ENCODE data around the gene NRCAM. TPM values are rescaled to one million over a fixed set of nuclear protein-coding genes. Genes with fewer than 3 reads are reported as not detected.

Gene NRCAM
- total RNA-seq, 1 donor = 1.3 TPM

DNA sequence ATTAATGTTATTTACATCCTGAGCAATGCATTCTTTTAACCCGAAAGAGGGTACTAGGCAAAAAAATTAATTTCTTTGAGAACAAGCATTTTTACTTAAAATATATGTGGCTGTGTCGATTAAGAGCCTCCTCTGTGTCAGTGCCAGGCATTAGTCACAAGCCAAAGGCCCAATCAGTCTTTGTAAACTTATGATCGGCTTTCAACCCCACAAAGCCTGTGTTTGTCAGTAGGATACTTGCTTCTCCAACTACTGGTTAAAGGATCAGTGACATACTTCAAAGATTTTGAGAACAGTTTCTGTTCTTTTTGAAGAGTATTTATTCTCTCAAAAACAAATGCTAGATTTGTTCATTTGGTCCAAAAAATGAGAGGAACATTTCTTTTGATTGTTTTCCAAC lies 159.3 kb downstream of the NRCAM start:
- no peak for DNase-seq (ENCODE audit: low read depth)
- H3K4me3 ChIP-seq (ENCODE audit: low read depth, low read length) = no peak overlapping the region
- TF ChIP-seq, protein P1, sequence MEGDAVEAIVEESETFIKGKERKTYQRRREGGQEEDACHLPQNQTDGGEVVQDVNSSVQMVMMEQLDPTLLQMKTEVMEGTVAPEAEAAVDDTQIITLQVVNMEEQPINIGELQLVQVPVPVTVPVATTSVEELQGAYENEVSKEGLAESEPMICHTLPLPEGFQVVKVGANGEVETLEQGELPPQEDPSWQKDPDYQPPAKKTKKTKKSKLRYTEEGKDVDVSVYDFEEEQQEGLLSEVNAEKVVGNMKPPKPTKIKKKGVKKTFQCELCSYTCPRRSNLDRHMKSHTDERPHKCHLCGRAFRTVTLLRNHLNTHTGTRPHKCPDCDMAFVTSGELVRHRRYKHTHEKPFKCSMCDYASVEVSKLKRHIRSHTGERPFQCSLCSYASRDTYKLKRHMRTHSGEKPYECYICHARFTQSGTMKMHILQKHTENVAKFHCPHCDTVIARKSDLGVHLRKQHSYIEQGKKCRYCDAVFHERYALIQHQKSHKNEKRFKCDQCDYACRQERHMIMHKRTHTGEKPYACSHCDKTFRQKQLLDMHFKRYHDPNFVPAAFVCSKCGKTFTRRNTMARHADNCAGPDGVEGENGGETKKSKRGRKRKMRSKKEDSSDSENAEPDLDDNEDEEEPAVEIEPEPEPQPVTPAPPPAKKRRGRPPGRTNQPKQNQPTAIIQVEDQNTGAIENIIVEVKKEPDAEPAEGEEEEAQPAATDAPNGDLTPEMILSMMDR (IDR thresholded peaks at IDR 0.05; ENCODE audit: insufficient read depth, low read depth, low read length) = no peak

GRCh38 chr7:108294595-108294994 lies 161.6 kb downstream of the NRCAM start:
- DNase-seq (ENCODE audit: low read depth) = no peak
- no peak overlapping the region for H3K4me3 ChIP-seq (ENCODE audit: low read depth, low read length)
- TF ChIP-seq, protein P1 (IDR thresholded peaks at IDR 0.05; ENCODE audit: insufficient read depth, low read depth, low read length) = no peak

DNA sequence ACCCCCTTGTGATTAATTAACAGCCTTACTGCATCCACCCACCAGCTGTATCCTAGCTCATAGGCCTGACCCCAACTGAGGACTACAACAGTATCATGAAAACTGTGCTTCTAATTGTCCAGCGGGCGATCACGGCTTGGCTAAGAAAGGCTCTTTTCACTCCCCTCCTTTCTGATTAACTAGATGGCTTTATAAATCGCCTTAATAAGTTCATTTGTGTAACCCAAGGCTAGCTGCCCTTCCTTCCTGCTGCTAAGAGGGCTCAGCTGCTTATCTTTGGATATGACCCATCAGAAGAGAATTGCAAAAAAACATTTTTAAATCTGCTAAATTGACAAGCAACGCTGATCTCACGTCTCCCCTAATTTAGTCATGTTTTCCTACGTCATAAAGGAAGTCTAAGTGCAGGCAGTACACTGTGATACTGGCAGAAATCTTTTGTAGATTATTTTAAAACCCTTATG lies 163.1 kb downstream of the NRCAM start:
- DNase-seq (ENCODE audit: low read depth) = no peak
- no peak overlapping the region for H3K4me3 ChIP-seq (ENCODE audit: low read depth, low read length)
- TF ChIP-seq, protein P1 (IDR thresholded peaks at IDR 0.05; ENCODE audit: insufficient read depth, low read depth, low read length) = no peak

DNA sequence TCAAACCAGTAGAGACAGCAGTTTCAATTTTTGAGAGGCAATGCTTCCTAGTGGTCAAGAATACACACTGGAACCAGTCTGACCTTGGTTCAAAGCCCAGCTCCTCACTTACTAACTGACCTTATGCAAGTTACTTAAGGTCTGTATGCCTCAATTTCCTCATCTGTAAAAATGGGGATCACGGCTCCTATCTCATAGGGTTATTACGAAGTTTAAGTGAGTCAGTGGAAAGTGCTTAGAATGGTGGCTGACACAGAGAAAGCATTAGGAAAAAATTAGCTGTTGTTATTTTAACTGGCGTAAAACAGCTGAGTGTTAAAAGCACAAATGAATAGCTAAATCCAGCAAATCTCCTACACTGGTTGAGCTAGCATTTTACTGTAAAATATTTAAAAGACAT lies 163.7 kb downstream of the NRCAM start:
- DNase-seq (ENCODE audit: low read depth) = no peak
- TF ChIP-seq, protein P1 (IDR thresholded peaks at IDR 0.05; ENCODE audit: insufficient read depth, low read depth, low read length) = no peak
- no peak overlapping the region for H3K4me3 ChIP-seq (ENCODE audit: low read depth, low read length)

DNA sequence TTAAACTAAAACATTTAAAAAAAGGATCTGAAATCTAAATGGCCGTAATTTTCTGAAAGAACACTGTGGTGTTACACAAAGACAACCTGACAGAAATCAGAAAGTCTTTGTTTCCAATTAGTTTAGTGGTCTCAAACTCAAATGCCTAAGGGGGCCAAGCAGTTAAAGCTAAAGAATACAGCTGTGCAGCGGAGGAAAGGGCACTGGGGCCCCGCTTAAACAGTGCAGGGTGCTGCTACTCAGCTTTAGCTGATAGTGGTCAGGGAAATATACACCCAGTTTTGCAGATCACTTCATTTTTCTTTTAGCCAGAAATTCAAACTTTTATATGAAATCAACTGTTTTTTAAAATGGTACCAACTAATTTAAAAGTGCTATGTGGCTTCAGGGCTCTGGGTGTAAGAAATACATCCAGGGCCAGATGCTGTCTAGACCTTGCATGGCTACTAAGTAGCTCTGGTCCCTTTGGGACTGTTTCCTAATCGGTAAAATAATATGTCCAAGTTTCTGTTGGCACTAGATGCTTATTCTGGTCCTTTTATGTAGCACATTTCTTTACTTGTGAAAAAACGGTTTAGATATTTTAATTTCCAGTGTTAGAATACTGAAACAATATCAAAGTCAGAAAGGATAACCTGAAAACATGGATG lies 164.3 kb downstream of the NRCAM start:
- TF ChIP-seq, protein P1 (IDR thresholded peaks at IDR 0.05; ENCODE audit: insufficient read depth, low read depth, low read length) = no peak
- DNase-seq (ENCODE audit: low read depth) = no peak
- no peak overlapping the region for H3K4me3 ChIP-seq (ENCODE audit: low read depth, low read length)

DNA sequence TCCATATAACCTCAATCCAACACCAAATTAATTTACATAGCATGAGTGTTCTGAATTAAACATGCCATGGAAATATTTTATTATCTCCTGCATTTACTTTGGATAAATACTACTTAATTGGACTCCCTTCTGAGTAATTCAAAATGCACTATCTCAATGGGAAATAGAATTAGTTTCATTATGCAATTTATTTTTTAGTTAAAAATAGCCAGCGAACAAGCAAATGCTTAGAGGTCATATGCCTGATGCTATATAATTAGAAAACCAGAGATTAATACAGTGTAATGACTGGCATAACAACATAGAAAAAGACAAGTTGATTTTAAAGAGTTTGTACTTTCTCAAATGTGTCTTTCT lies 165.1 kb downstream of the NRCAM start:
- TF ChIP-seq, protein P1 (IDR thresholded peaks at IDR 0.05; ENCODE audit: insufficient read depth, low read depth, low read length) = no peak
- no peak overlapping the region for H3K4me3 ChIP-seq (ENCODE audit: low read depth, low read length)
- DNase-seq (ENCODE audit: low read depth) = no peak
